Activated T-cell treated with anti-CD3 and anti-CD28 coated beads, Interleukin-2, amount 50 U/mL, for 24 hours (primary cell): Measurements from ENCODE around the gene KREMEN1.

ENCODE experiments used
- DNase-seq: peaks from one replicate; pipeline ENCODE4 v3.0.0-alpha.2; 2020
- H3K27ac Mint-ChIP-seq: 2 replicates; pipeline ENCODE4 v1.8.0; 2020; ENCODE audit warnings: mild to moderate bottlenecking, mixed read lengths
- H3K27me3 Mint-ChIP-seq: 2 replicates; pipeline ENCODE4 v1.8.0; 2020; ENCODE audit warnings: mixed read lengths
- H3K36me3 Mint-ChIP-seq: 2 replicates; pipeline ENCODE4 v1.8.0; 2020; ENCODE audit warnings: low read depth, mixed read lengths
- H3K4me1 Mint-ChIP-seq: 2 replicates; pipeline ENCODE4 v1.8.0; 2020; ENCODE audit warnings: low read depth, mixed read lengths
- H3K4me3 Mint-ChIP-seq: 2 replicates; pipeline ENCODE4 v1.8.0; 2020; ENCODE audit warnings: mild to moderate bottlenecking, moderate library complexity, mixed read lengths
- H3K9me3 Mint-ChIP-seq: 2 replicates; pipeline ENCODE4 v1.8.0; 2020; ENCODE audit warnings: mixed read lengths

Gene KREMEN1

DNA sequence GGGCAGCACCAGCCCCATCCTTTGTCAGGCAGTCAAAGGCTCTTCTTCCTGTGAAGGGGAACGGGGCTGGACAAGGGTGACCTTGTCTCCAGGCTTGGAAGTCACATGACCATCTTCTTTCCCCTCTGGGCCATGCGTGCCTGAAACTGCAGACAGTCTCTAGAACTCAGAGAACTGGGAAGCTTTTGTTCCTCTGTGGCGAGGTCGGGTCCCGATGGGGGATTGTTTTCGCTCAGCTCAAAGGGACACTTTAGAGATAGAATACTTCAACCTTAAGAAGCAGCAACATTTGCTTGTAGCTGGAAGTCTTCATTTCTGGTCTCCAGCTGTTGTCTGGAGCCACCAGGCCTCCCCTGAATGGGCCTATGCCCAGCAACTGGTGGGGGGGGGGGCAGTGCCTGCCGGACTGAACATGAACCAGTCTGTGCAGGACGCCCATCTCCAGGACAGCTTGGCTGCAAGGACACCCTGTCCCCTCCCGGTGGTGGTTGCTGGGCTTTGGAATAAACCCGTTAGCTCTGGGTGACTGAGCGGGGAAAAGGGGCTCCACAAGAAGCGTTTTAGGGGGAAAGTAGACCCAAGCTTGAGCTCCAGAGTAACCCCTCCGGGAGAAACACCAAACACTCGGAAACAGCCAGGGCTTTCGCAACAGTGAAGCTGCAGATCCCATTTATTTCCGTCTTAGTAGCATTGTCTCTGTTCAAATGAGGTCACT, 77.2 kb downstream of the KREMEN1 start:
- Mint-ChIP-seq H3K27me3 (peaks cover 32% of the 10 kb centered on the region), H3K27ac (no peak overlapping the region), H3K9me3 (no peaks in the 10 kb centered on the region), H3K4me3 (no peak overlapping the region), H3K4me1 (peaks cover 5% of the 10 kb centered on the region), H3K36me3 (no peaks in the 10 kb centered on the region)
- DNase-seq = peak; percentile 9

DNA sequence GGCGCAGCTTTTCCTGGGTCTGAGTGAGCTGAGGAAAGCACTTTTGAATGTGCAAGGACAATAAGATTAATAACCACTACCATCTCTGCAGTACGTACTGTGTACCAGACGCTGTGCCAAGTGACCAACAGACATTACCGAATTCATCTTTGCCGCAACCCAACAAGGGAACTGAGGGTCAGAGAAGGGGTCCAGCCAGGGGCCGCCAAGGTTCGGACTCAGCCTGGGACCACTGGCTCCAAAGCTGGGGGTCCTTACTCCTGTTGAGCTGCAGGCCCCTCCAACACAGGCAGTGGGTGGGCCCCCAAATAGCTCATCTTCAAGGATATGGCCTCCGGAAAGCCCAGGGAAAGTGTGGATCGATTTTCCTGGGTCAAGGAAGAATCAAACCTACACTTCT, 77.9 kb downstream of the KREMEN1 start:
- Mint-ChIP-seq H3K9me3 (no peaks in the 10 kb centered on the region), H3K27ac (no peak overlapping the region), H3K36me3 (no peaks in the 10 kb centered on the region), H3K4me3 (no peak overlapping the region), H3K27me3 (peaks cover 37% of the 10 kb centered on the region), H3K4me1 (peaks cover 5% of the 10 kb centered on the region)
- no peak for DNase-seq

DNA sequence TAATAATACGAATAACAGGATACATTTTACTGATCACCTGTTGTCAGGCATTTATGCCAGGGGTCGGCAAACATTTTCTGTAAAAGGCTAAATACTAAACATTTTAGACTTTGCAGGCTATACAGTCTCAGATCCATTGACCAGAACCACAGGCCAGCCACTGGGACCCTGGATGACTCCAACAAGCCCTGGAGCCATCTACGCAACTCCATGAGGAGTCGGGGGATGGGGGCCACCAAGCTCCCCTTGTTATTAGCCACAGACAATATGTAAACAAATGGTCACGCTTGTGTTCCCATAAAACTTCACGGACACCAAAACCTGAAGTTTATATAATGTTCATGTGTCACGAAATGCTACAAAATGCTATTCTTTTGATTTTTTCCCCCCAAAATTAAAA, 78.5 kb downstream of the KREMEN1 start:
- H3K9me3 Mint-ChIP-seq = no peaks in the 10 kb centered on the region
- no peak overlapping the region for H3K27ac Mint-ChIP-seq
- no peaks in the 10 kb centered on the region for H3K36me3 Mint-ChIP-seq
- no peak overlapping the region for H3K4me3 Mint-ChIP-seq
- peak; percentile 7 for DNase-seq
- H3K4me1 Mint-ChIP-seq = peaks cover 5% of the 10 kb centered on the region
- peaks cover 42% of the 10 kb centered on the region for H3K27me3 Mint-ChIP-seq

DNA sequence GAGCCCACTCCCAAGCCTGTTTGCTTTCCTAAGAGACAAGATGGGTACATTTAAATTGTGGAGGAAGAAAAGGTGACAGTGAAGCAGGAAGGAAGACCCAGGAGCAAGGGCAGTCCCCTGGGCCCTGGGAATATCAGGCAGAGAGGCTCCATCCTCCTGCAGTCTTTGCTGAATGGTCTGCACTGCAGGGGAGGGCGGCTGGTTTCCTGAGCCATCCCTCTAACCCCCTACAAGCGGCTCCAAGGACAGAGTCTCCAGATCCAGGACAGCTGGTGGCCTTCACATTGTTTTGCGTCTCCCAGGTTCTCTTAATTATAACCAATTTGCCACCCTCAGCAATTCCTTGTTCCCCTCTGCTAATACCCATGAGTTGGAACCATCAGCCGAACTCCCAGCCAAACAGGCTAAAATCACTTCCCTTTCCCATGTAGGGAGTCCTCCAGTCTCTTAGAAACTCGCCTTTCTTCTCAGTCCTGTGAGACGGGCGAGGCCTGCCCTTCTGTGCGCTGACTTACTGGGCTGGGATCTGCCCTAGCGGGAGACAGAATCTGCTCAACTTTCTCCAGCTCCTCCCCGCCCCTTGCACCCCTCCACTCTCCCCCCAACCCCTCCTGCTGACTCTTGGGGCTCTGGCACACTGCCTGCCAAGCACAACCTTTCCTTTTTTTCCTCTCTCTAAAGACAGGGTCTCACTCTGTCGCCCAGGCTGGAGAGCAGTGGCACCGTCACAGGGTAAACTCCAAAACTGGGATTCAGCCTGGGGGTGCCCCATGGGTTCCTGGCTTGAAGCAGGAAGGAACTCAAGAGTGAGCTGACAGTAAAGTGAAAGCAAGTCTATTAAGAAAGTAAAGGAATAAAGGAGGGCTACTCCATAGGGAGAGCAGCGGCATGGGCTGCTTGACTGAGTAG, 79.5 kb downstream of the KREMEN1 start:
- Mint-ChIP-seq H3K4me1 (peaks cover 5% of the 10 kb centered on the region), H3K4me3 (no peak overlapping the region), H3K27me3 (peaks cover 49% of the 10 kb centered on the region), H3K36me3 (no peaks in the 10 kb centered on the region), H3K9me3 (no peaks in the 10 kb centered on the region), H3K27ac (no peak overlapping the region)
- peak; percentile 12 for DNase-seq

DNA sequence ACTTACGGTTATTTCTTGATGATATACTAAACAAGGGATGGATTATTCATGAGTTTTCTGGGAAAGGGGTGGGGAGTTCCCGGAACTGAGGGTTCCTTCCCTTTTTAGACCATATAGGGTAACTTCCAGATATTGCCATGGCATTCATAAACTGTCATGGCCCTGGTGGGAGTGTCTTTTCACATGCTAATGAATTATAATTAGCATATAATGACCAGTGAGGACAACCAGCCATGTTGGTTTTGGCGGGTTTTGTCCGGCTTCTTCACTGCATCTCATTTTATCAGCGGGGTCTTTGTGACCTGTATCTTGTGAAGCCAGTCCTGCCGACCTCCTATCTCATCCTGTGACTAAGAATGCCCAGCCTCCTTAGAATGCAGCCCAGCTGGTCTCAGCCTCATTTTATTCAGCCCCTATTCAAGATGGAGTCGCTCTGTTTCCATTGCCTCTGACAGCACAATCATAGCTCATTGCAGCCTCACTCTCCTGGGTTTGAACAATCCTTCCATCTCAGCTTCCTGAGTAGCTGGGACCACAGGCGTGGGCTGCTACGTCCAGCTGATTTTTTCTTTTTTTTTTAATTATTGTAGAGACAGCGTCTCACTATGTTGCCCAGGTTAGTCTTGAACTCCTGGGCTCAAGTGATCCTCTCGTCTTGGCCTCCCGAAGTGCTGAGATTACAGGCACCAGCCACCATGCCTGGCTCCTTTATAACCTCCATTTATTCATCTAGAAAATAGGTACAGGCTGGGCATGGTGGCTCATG, 80.3 kb downstream of the KREMEN1 start:
- H3K27ac Mint-ChIP-seq = no peak overlapping the region
- H3K36me3 Mint-ChIP-seq = no peaks in the 10 kb centered on the region
- H3K4me3 Mint-ChIP-seq = no peak overlapping the region
- no peaks in the 10 kb centered on the region for H3K9me3 Mint-ChIP-seq
- peak; percentile 11 for DNase-seq
- H3K4me1 Mint-ChIP-seq = peaks cover 5% of the 10 kb centered on the region
- H3K27me3 Mint-ChIP-seq = peaks cover 54% of the 10 kb centered on the region

DNA sequence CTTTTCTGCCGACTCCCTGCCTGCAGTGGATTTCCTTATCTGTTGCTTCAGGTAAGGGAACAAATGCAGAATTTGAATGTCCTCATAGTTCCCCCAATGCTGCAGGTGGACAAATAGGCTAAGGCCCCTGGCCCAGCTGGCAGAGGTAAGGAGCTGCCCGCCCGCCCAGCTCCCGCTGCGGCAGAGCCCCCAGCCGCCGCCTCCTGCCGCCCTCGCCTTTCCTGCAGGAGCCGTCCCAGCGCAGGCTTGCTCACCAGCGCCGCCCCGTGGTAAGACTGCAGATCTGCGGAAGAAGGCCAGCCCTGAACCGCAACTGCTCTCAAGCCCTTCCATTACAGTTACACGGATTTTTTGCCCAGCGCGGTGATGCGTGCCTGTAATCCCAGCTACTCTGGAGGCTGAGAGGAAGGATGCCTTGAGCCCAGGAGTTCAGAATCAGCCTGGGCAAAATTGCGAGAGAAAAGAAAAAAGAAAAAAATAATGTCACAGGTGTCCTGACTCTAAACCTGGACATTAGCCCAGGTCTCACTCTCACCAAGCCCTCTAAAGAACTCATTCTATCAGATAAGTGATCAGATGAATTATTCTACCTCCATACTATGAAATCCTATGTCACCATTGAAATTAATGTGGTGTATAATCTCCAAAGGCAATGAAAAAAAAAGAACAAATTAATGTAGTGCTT, 81.7 kb downstream of the KREMEN1 start:
- peak; percentile 87 for DNase-seq
- Mint-ChIP-seq H3K4me1 (peaks cover 5% of the 10 kb centered on the region), H3K9me3 (no peaks in the 10 kb centered on the region), H3K36me3 (no peaks in the 10 kb centered on the region), H3K27me3 (peaks cover 55% of the 10 kb centered on the region), H3K4me3 (no peak overlapping the region), H3K27ac (no peak overlapping the region)

DNA sequence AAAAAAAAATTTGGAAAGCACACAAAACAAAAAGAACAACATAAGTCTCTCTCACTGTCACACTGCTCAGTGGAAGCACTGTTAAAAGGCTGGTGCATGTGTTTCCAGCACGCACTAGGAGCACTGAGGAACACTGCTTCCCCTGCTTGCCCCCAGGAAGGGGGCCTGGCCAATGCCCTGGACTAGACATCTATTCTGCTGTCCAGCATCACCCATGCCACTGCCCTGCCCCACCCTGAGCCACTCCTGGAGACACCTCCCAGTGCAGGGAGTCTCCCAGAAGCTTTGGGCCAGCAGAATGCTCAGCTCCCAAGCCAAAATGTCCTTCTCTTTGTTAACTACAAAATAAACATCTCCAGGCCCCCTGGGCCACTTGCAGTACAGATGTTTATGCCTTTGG, 83.1 kb downstream of the KREMEN1 start:
- DNase-seq = peak; percentile 5
- no peaks in the 10 kb centered on the region for H3K36me3 Mint-ChIP-seq
- no peak overlapping the region for H3K4me3 Mint-ChIP-seq
- H3K27ac Mint-ChIP-seq = no peak overlapping the region
- H3K27me3 Mint-ChIP-seq = peaks cover 64% of the 10 kb centered on the region
- H3K4me1 Mint-ChIP-seq = peaks cover 7% of the 10 kb centered on the region
- H3K9me3 Mint-ChIP-seq = no peaks in the 10 kb centered on the region

DNA sequence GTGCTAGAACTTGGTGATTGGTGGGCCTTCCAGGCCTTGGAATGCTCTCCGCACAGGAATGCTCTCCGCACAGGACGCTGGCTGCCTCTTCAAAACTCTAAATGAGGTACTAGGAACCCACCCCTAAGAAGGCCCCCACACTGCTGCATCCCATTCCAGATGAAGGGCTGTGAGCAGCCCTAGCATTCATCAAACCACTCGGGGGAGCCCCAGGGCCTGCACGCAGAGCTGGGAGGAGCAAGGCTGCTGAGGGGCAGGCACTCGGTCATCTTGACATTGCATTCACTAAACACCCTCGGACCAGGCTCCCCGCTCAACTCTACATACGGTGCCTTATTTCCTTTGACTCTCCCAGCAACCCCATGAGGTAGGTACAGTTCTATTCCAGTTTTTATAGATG, 83.7 kb downstream of the KREMEN1 start:
- DNase-seq = peak; percentile 15
- H3K27ac Mint-ChIP-seq = no peak overlapping the region
- no peaks in the 10 kb centered on the region for H3K36me3 Mint-ChIP-seq
- H3K27me3 Mint-ChIP-seq = peaks cover 64% of the 10 kb centered on the region
- H3K4me3 Mint-ChIP-seq = no peak overlapping the region
- peaks cover 7% of the 10 kb centered on the region for H3K4me1 Mint-ChIP-seq
- H3K9me3 Mint-ChIP-seq = no peaks in the 10 kb centered on the region

DNA sequence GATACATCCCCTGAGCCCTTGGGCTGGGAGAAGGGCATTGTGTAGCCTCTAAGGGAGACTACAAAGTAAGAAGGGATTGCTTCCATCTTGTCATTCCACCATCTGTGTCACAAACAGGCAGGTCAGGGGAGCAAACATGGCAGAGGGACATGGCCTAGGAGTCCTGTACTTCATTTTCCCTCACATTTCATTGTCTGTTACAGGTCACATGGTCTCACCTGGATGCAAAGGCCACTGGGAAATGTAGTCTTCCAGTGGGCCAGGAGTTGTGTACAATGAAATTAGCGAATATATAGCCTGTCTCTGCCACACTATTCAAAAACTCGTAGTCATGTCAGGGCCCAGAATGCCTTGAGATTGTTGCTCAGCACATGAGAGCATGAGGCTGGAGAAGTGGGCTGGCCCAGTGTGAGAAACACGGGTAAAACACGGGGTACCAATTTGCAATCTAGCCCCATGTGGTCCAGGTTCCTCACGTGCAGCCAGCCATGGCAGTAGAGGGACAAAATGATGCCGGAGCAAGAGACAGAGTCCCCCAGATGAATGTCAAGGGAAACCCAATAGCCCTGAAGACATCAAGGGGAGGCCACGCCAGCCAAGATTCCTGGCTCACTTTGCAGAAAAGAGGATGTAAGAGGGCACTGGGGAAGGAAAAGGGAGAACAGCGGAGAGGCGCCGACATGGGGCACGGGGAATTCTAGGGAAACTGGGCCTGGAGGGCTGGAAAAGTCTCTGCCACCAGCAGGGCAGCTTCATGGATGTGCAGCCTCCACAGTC, 85.1 kb downstream of the KREMEN1 start:
- Mint-ChIP-seq H3K4me1 (peaks cover 7% of the 10 kb centered on the region), H3K36me3 (no peaks in the 10 kb centered on the region), H3K27ac (no peak overlapping the region), H3K27me3 (peaks cover 51% of the 10 kb centered on the region), H3K9me3 (no peaks in the 10 kb centered on the region), H3K4me3 (no peak overlapping the region)
- no peak for DNase-seq

DNA sequence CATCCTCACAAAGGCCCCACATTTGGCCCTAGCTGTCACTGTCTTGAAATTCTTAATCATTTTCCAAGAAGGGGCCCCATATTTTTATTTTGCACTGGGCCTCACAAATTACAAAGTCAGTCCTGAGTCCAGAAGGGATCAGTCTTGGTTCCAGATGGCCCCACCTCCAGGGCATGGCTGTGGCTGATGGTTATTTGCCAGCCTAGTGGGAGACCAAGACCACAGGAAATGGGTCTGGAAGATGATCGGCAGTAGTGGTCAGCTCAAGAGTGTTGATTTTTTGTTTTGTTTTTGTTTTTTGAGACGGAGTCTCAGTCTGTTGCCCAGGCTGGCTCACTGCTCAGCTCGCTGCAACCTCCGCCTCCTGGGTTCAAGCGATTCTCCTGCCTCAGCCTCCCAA, 85.7 kb downstream of the KREMEN1 start:
- peaks cover 48% of the 10 kb centered on the region for H3K27me3 Mint-ChIP-seq
- no peak overlapping the region for H3K4me3 Mint-ChIP-seq
- H3K36me3 Mint-ChIP-seq = no peaks in the 10 kb centered on the region
- H3K4me1 Mint-ChIP-seq = peaks cover 7% of the 10 kb centered on the region
- no peaks in the 10 kb centered on the region for H3K9me3 Mint-ChIP-seq
- no peak overlapping the region for H3K27ac Mint-ChIP-seq
- no peak for DNase-seq

DNA sequence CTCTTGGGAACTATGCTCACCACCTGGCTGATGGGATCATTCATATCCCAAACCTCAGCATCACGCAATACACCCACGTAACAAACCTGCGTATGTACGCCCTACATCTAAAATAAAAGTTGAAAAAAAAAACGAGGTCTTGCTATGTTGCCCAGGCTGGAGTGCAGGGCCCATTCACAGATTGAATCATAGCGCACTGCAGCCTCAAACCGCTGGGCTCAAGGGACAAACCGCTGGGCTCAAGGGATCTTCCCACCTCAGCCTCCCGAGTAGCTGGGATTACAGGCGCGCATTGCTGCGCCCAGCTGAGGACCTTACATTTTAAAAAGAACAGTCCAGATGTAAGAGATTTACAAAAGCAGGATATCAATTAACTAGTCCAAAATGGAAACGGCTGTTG, 91.0 kb downstream of the KREMEN1 start:
- no peak for DNase-seq
- H3K4me1 Mint-ChIP-seq = peaks cover 20% of the 10 kb centered on the region
- no peaks in the 10 kb centered on the region for H3K9me3 Mint-ChIP-seq
- H3K27me3 Mint-ChIP-seq = peaks cover 37% of the 10 kb centered on the region
- H3K27ac Mint-ChIP-seq = no peak overlapping the region
- no peaks in the 10 kb centered on the region for H3K36me3 Mint-ChIP-seq
- no peak overlapping the region for H3K4me3 Mint-ChIP-seq

DNA sequence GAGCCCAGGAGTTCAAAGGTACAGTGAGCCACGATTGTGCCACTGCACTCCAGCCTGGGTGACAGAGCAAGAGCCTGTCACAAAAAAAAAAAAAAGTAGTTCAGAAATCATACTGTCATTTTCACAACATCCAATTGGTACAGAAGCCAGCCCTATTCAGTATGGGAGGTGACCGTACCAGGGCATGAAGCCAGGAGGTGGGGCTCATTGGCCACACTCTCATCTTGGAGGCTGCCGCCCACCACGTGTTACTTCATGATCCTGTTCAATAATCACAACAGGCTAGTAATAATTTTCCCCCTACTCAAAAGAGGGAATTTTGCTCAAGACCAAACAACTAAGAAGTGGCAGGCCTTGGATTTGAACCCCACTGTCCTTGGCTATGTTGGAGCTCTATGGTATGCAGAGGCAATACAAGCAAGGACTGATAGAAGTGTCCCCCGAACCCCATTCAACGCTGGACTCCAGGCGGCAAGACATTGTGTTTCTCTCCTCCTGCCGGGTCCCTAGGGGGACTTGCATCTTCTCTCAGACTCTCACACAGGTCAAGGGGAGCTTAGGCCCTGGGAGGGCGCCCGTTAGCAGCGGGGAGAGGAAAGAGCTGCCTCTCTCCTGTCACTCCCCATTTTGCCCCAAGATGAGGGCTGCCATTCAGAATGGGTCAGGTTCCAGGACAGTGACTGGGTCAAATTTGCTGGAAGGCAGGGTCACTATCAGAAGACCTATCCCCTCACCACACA, 92.7 kb downstream of the KREMEN1 start:
- Mint-ChIP-seq H3K4me1 (peaks cover 20% of the 10 kb centered on the region), H3K4me3 (no peak overlapping the region), H3K27me3 (peaks cover 33% of the 10 kb centered on the region), H3K9me3 (no peaks in the 10 kb centered on the region), H3K36me3 (no peaks in the 10 kb centered on the region), H3K27ac (no peak overlapping the region)
- no peak for DNase-seq

DNA sequence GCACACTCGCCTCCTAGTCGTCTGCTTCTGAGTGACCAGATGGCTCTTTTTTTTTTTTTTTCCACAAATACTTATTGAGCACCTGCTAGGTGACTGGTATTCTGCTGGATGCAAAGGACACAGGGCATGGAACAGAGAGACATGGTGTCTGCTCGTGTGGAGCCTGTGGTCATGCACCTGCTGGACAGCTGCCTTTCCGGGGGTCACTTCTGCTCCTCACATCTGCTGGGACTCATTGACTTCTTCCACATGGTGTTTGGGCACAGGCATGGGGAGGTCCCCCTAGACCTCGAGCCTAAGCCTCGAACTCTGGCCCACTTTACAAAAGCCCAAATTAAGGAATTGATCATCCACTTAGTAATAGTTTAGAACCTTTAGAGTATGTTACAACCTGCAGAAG, 93.3 kb downstream of the KREMEN1 start:
- no peak for DNase-seq
- Mint-ChIP-seq H3K4me1 (peaks cover 18% of the 10 kb centered on the region), H3K9me3 (no peaks in the 10 kb centered on the region), H3K36me3 (no peaks in the 10 kb centered on the region), H3K27ac (no peak overlapping the region), H3K27me3 (peaks cover 27% of the 10 kb centered on the region), H3K4me3 (no peak overlapping the region)
